Measurements from ENCODE around the gene EFHD2. TPM values are rescaled to one million over a fixed set of nuclear protein-coding genes. Genes with fewer than 3 reads are reported as not detected.

EFHD2 gene
- polyA plus RNA-seq, 1 experiment: 24.0 TPM

- no peaks in the 10 kb centered on the region for H3K36me3 ChIP-seq (ENCODE audit: control insufficient read depth, insufficient read depth, low read length)
- H3K27me3 ChIP-seq (ENCODE audit: control insufficient read depth, insufficient read depth, low read length): peaks cover 3% of the 10 kb centered on the region; the same call in 1 of the 2 replicates
- no peak for DNase-seq (ENCODE audit: low read depth)
- no peak for TF ChIP-seq CTCF (IDR thresholded peaks at IDR 0.05; ENCODE audit: insufficient read depth, low read depth, low read length)
- CTCF ChIA-PET: no interaction called here
- POLR2A ChIA-PET: no interaction called here
- no peak overlapping the region for H3K4me3 ChIP-seq (ENCODE audit: low read depth, low read length)
These were observed 28.8 kb upstream of the EFHD2 start for GRCh38 chr1:15380601-15381508.

- no peak for TF ChIP-seq CTCF (IDR thresholded peaks at IDR 0.05; ENCODE audit: insufficient read depth, low read depth, low read length)
- ChIA-PET POLR2A (no interaction called here), CTCF (interaction anchor here (1.3 kb wide), 1 partner anchor 58 kb away, joined by 4 read pairs; no protein-coding TSS in a partner anchor)
- Histone ChIP-seq H3K4me3 (ENCODE audit: low read depth, low read length) (no peak overlapping the region), H3K36me3 (ENCODE audit: control insufficient read depth, insufficient read depth, low read length) (no peaks in the 10 kb centered on the region), H3K27me3 (ENCODE audit: control insufficient read depth, insufficient read depth, low read length) (peaks cover 5% of the 10 kb centered on the region; the same call in 1 of the 2 replicates)
- no peak for DNase-seq (ENCODE audit: low read depth)
These were observed 27.9 kb upstream of the EFHD2 start for GRCh38 chr1:15381805-15382204.

GRCh38 chr1:15382601-15383518 lies 26.8 kb upstream of the EFHD2 start:
- CTCF ChIA-PET: interaction anchor here (1.3 kb wide), 1 partner anchor 59 kb away, joined by 4 read pairs; no protein-coding TSS in a partner anchor

GRCh38 chr1:15383810-15384209 lies 25.9 kb upstream of the EFHD2 start:
- CTCF ChIA-PET: no interaction called here
- Histone ChIP-seq H3K27me3 (ENCODE audit: control insufficient read depth, insufficient read depth, low read length) (peaks cover 5% of the 10 kb centered on the region; the same call in 1 of the 2 replicates), H3K4me3 (ENCODE audit: low read depth, low read length) (no peak overlapping the region), H3K36me3 (ENCODE audit: control insufficient read depth, insufficient read depth, low read length) (no peaks in the 10 kb centered on the region)
- TF ChIP-seq CTCF (IDR thresholded peaks at IDR 0.05; ENCODE audit: insufficient read depth, low read depth, low read length): no peak
- POLR2A ChIA-PET: no interaction called here
- DNase-seq (ENCODE audit: low read depth): no peak

More at GRCh38 chr1:15382601-15383518, 26.8 kb upstream of the EFHD2 start:
- POLR2A ChIA-PET: no interaction called here
- DNase-seq (ENCODE audit: low read depth): no peak
- Histone ChIP-seq H3K27me3 (ENCODE audit: control insufficient read depth, insufficient read depth, low read length) (peaks cover 5% of the 10 kb centered on the region; the same call in 1 of the 2 replicates), H3K4me3 (ENCODE audit: low read depth, low read length) (no peak overlapping the region), H3K36me3 (ENCODE audit: control insufficient read depth, insufficient read depth, low read length) (no peaks in the 10 kb centered on the region)
- no peak for TF ChIP-seq CTCF (IDR thresholded peaks at IDR 0.05; ENCODE audit: insufficient read depth, low read depth, low read length)

All from BJ (cell line).